A549 (cell line): Measurements from ENCODE around the gene UBE2E1.

ENCODE experiments used
- HES2 ChIP-seq: fragments of >200 bp; sonication (Bioruptor Twin); formaldehyde crosslinking; IDR thresholded peaks from 2 replicates; pipeline ENCODE4 v1.6.1; 2016
- KDM1A ChIP-seq: fragments of 200-600 bp; sonication (generic); IDR thresholded peaks from 2 replicates; pipeline ENCODE4 v1.6.1; 2016; ENCODE audit warnings: low read depth, mild to moderate bottlenecking
- MAZ ChIP-seq: fragments of 150-350 bp; IDR thresholded peaks from 2 replicates; pipeline ENCODE4 v1.6.1; 2014; ENCODE audit warnings: antibody characterized with exemption, low read depth, low read length, borderline replicate concordance
- TF ChIP-seq, protein P1 (sequence below): fragments of >200 bp; sonication (Bioruptor Twin); formaldehyde crosslinking; IDR thresholded peaks from 3 replicates; pipeline ENCODE4 v1.5.1; 2016
- TF ChIP-seq, protein P2 (sequence below): fragments of 250-450 bp; sonication (Bioruptor Pico); IDR thresholded peaks from 2 replicates; pipeline ENCODE4 v1.5.0; 2020; ENCODE audit warnings: low read depth, mild to moderate bottlenecking, moderate library complexity
- TF ChIP-seq, protein P3 (sequence below): IDR thresholded peaks from 2 replicates; pipeline ENCODE4 v1.6.1; 2012
- TF ChIP-seq, protein P4 (sequence below): fragments of 200-600 bp; sonication (generic); IDR thresholded peaks from 2 replicates; pipeline ENCODE4 v1.6.1; 2016; ENCODE audit warnings: antibody characterized with exemption, mild to moderate bottlenecking, moderate library complexity

DNA sequence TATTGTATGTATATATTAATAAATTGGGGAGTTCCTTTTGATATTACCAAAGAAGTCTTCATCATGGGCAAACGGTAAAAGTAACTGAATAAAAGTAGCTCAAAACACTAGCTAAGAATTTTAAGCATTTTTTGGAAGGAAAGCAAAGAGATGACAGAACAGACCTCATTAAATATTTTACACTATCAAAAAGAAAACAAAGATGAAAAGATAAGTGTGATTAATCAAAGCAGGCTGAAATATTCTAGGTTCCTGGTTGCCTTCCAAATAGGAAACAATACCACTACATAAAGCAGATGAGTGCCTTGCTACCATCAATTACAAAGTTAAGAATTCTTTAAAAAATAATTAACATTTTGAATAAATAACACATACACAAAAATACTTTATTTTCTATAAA lies 107.4 kb downstream of the UBE2E1 start:
- TF ChIP-seq, protein P1, sequence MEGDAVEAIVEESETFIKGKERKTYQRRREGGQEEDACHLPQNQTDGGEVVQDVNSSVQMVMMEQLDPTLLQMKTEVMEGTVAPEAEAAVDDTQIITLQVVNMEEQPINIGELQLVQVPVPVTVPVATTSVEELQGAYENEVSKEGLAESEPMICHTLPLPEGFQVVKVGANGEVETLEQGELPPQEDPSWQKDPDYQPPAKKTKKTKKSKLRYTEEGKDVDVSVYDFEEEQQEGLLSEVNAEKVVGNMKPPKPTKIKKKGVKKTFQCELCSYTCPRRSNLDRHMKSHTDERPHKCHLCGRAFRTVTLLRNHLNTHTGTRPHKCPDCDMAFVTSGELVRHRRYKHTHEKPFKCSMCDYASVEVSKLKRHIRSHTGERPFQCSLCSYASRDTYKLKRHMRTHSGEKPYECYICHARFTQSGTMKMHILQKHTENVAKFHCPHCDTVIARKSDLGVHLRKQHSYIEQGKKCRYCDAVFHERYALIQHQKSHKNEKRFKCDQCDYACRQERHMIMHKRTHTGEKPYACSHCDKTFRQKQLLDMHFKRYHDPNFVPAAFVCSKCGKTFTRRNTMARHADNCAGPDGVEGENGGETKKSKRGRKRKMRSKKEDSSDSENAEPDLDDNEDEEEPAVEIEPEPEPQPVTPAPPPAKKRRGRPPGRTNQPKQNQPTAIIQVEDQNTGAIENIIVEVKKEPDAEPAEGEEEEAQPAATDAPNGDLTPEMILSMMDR, result no peak
- TF ChIP-seq KDM1A (no peak), HES2 (no peak), MAZ (no peak)
- TF ChIP-seq, protein P2, sequence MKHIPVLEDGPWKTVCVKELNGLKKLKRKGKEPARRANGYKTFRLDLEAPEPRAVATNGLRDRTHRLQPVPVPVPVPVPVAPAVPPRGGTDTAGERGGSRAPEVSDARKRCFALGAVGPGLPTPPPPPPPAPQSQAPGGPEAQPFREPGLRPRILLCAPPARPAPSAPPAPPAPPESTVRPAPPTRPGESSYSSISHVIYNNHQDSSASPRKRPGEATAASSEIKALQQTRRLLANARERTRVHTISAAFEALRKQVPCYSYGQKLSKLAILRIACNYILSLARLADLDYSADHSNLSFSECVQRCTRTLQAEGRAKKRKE (CRISPR knock-in tag), result no peak
- TF ChIP-seq, protein P3, sequence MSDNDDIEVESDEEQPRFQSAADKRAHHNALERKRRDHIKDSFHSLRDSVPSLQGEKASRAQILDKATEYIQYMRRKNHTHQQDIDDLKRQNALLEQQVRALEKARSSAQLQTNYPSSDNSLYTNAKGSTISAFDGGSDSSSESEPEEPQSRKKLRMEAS, result no peak
- TF ChIP-seq, protein P4, sequence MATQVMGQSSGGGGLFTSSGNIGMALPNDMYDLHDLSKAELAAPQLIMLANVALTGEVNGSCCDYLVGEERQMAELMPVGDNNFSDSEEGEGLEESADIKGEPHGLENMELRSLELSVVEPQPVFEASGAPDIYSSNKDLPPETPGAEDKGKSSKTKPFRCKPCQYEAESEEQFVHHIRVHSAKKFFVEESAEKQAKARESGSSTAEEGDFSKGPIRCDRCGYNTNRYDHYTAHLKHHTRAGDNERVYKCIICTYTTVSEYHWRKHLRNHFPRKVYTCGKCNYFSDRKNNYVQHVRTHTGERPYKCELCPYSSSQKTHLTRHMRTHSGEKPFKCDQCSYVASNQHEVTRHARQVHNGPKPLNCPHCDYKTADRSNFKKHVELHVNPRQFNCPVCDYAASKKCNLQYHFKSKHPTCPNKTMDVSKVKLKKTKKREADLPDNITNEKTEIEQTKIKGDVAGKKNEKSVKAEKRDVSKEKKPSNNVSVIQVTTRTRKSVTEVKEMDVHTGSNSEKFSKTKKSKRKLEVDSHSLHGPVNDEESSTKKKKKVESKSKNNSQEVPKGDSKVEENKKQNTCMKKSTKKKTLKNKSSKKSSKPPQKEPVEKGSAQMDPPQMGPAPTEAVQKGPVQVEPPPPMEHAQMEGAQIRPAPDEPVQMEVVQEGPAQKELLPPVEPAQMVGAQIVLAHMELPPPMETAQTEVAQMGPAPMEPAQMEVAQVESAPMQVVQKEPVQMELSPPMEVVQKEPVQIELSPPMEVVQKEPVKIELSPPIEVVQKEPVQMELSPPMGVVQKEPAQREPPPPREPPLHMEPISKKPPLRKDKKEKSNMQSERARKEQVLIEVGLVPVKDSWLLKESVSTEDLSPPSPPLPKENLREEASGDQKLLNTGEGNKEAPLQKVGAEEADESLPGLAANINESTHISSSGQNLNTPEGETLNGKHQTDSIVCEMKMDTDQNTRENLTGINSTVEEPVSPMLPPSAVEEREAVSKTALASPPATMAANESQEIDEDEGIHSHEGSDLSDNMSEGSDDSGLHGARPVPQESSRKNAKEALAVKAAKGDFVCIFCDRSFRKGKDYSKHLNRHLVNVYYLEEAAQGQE, result no peak
